CD8-positive, alpha-beta memory T cell (primary cell): ENCODE data around the gene KLB. TPM values are rescaled to one million over a fixed set of nuclear protein-coding genes. Genes with fewer than 3 reads are reported as not detected.

ENCODE experiments used
- polyA plus RNA-seq: library from polyadenylated mRNA; unstranded; fragments of 300-500 nt; fragmentation: Illumina TruSeq; gene quantifications from one replicate; pipeline ENCODE4 v1.2.3, GENCODE V29; 2021
- total RNA-seq, 2 experiments: library from RNA; stranded (reverse); gene quantifications; one replicate each; pipeline ENCODE4 v1.2.3, GENCODE V29; 2021

KLB gene
- total and polyA plus RNA-seq, 3 experiments from 2014 or later = not detected

Other genes with a start within 250 kb of the KLB start
- gene WDR19, start 224.4 kb upstream of the KLB start, total RNA-seq = 10 to 100 TPM; 15.7 to 16.5 TPM
- gene WDR19, start 224.4 kb upstream of the KLB start, polyA plus RNA-seq = 3.4 TPM
- 10 to 100 TPM; 79.8 to 82.9 TPM for gene RFC1, start 40.6 kb upstream of the KLB start, total RNA-seq
- 45.7 TPM for gene RFC1, start 40.6 kb upstream of the KLB start, polyA plus RNA-seq
- 1,000 to 10,000 TPM; 1,627 to 1,651 TPM for gene RPL9, start 52.0 kb downstream of the KLB start, total RNA-seq
- 1,921 TPM for gene RPL9, start 52.0 kb downstream of the KLB start, polyA plus RNA-seq
- gene LIAS, start 52.1 kb downstream of the KLB start, total RNA-seq = 10 to 100 TPM; 34.0 to 38.0 TPM
- gene LIAS, start 52.1 kb downstream of the KLB start, polyA plus RNA-seq = 13.0 TPM
- 10 to 100 TPM; 26.9 to 34.9 TPM for gene UGDH, start 120.5 kb downstream of the KLB start, total RNA-seq
- gene UGDH, start 120.5 kb downstream of the KLB start, polyA plus RNA-seq = 30.0 TPM
- gene SMIM14, start 231.9 kb downstream of the KLB start, total RNA-seq = 1 to 10 TPM; 2.2 TPM
- 46.4 TPM for gene SMIM14, start 231.9 kb downstream of the KLB start, polyA plus RNA-seq